Effector memory CD4-positive, alpha-beta T cell (primary cell): ENCODE data around the gene MPRIP.

ENCODE experiments used
- DNase-seq, 3 donors: peaks; one replicate each; pipeline ENCODE4 v3.0.0-alpha.2; 2020
- H3K27ac ChIP-seq: 2 replicates; pipeline ENCODE4 v1.7.0; 2013; ENCODE audit warnings: mild to moderate bottlenecking, low read length, moderate library complexity; ENCODE audit not compliant: insufficient read depth, poor library complexity, severe bottlenecking
- H3K27me3 ChIP-seq: replicated peaks from 2 replicates; pipeline ENCODE4 v1.7.0; 2013; ENCODE audit warnings: mild to moderate bottlenecking, low read length; ENCODE audit not compliant: insufficient read depth, control insufficient read depth, poor library complexity, severe bottlenecking
- H3K36me3 ChIP-seq: 2 replicates; pipeline ENCODE4 v1.7.0; 2013; ENCODE audit warnings: mild to moderate bottlenecking, low read length, moderate library complexity; ENCODE audit not compliant: control insufficient read depth, insufficient read depth
- H3K4me1 ChIP-seq: 2 replicates; pipeline ENCODE4 v1.7.0; 2013; ENCODE audit warnings: low read length, mild to moderate bottlenecking; ENCODE audit not compliant: control insufficient read depth, insufficient read depth, poor library complexity, severe bottlenecking
- H3K4me3 ChIP-seq: 2 replicates; pipeline ENCODE4 v1.7.0; 2013; ENCODE audit warnings: low read length, low read depth, mild to moderate bottlenecking; ENCODE audit not compliant: insufficient read depth, poor library complexity, severe bottlenecking
- H3K9me3 ChIP-seq: 2 replicates; pipeline ENCODE4 v1.7.0; 2013; ENCODE audit warnings: mild to moderate bottlenecking, low read length, moderate library complexity; ENCODE audit not compliant: control insufficient read depth

MPRIP gene

DNA sequence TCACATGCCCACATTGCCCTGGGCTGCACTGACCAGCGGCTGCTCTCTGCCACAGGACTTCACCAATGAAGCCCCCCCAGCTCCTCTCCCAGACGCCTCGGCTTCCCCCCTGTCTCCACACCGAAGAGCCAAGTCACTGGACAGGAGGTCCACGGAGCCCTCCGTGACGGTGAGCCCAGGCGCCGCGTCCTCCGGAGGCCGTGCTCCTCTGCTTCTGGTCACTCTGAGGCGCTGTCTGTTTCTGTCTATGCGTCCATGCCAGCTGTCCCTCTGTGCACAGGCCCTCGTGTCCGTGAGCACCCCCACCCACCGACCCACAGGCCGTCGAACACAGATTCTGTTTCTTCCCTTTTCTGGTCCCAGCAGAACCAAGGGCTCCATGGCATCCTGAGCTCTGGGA, 101.2 kb downstream of the MPRIP start:
- Histone ChIP-seq H3K27me3 (no peaks in the 10 kb centered on the region), H3K27ac (no peak overlapping the region), H3K36me3 (peaks cover 61% of the 10 kb centered on the region), H3K4me1 (no peaks in the 10 kb centered on the region), H3K9me3 (no peaks in the 10 kb centered on the region), H3K4me3 (no peak overlapping the region)
- no peak for DNase-seq

DNA sequence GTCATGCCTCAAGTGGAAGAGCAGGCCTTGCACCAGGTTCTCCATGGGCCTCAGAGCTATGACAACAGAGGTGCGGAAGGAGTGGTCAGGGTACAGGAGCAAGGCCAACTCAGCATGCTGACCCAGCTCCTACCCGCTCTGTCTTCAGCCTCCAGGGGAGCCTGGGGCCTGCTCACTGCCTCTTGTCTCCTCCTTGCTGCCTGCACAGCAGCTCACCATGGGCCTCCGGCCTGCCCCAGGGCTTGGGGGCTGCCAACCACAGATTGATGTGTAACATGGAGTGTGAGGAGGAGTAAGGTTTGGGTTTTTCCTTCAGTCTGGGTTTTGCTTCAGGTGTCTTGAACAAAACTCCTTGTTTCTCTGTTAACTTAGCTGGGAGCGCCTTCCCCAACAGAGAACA, 101.8 kb downstream of the MPRIP start:
- H3K4me1 ChIP-seq = no peaks in the 10 kb centered on the region
- peaks cover 55% of the 10 kb centered on the region for H3K36me3 ChIP-seq
- no peak overlapping the region for H3K4me3 ChIP-seq
- no peaks in the 10 kb centered on the region for H3K9me3 ChIP-seq
- DNase-seq = no peak
- no peak overlapping the region for H3K27ac ChIP-seq
- no peaks in the 10 kb centered on the region for H3K27me3 ChIP-seq

DNA sequence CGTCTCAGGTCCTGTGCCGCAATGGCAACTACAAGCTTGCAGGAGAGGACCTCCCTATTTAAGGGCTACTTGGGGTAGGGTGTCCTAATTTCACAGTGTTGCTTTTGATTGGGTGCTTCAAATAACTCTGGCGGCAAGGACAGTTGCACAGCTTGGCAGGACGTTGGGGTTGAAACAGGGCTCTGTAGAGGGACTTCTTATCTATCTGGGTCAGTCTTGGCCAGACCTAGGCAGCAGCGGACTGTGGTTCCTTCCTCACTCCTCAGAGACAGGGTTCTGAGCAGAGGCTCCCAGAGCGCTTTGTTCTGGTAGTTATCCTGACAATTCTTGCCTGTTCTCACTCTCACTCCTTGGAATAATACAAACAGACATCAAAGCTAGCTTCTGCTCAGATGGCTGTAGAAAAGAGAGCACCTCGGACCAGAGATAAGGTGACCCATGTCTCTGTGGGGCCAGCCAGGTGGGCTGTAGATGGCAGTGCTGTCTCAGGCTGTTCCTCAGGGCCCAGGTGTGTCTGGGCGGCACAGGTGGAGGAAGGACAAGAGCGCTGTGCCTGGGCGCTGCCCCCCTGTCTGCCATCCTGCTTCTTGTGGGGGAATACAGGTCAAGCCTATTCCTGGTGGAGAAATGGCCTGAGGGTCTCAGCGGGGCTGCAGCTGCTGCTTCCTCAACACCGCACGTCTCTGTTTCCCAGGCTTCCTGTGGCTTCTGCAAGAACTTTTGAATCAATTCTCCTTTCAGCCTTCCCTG, 102.8 kb downstream of the MPRIP start:
- Histone ChIP-seq H3K36me3 (peaks cover 52% of the 10 kb centered on the region), H3K27ac (no peak overlapping the region), H3K4me3 (no peak overlapping the region), H3K4me1 (no peaks in the 10 kb centered on the region), H3K27me3 (no peaks in the 10 kb centered on the region), H3K9me3 (no peaks in the 10 kb centered on the region)
- DNase-seq = no peak

DNA sequence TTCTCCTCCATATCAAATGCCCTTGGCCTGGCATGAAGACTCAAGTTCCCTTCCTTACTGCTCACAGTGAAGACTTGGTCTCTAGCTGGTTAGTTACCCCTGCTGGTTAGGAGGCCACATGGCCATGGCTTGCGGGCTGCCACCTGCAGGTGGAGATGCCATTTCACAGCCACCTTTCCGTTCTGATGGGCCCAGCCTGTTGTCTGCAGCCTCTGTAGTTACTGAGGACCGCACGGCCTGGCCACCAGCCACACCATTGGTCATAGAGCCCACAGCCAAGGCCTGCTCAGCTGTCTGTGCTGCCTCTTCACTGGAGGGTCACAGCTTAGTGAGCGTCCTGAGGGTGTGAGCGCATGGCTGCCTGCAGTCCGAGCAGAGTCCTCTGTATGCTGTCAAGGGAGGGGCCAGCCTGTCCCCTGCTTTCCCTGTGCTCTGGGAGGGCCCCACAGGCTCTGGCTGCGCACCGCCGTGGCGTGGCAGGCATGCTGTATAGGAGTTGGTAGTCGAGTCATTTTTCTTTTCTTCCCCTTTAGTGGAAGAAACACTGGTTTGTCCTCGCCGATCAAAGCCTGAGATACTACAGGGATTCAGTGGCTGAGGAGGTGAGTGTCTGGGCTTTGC, 104.6 kb downstream of the MPRIP start:
- peaks cover 63% of the 10 kb centered on the region for H3K36me3 ChIP-seq
- H3K27ac ChIP-seq = peak overlapping the region; percentile 11

DNA sequence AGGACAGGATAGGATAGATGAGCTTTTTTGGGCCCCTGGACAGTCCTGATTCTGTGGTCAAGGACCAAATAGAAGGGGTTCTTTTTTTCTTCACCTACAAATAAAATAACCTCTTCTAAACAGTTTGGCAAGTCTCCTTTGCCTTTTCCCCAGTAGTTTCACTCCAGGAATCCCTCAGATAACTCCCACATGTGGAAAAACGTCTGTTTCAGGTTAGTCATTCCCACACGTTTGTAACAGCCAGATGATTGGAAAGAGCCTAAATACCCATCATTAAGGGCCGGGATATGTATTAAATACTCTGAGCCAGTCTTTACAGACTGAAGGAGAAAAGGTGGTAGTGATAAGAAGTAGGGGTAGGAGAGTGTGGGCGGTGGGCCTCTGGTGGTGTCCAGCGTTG, 105.6 kb downstream of the MPRIP start:
- no peaks in the 10 kb centered on the region for H3K27me3 ChIP-seq
- H3K27ac ChIP-seq = no peak overlapping the region
- no peak for DNase-seq
- H3K36me3 ChIP-seq = peaks cover 61% of the 10 kb centered on the region
- no peaks in the 10 kb centered on the region for H3K9me3 ChIP-seq
- H3K4me1 ChIP-seq = peaks cover 9% of the 10 kb centered on the region
- no peak overlapping the region for H3K4me3 ChIP-seq

More for the DNA sequence above, 104.6 kb downstream of the MPRIP start:
- no peaks in the 10 kb centered on the region for H3K27me3 ChIP-seq
- no peak overlapping the region for H3K4me3 ChIP-seq
- H3K9me3 ChIP-seq = no peaks in the 10 kb centered on the region
- no peaks in the 10 kb centered on the region for H3K4me1 ChIP-seq
- no peak for DNase-seq

DNA sequence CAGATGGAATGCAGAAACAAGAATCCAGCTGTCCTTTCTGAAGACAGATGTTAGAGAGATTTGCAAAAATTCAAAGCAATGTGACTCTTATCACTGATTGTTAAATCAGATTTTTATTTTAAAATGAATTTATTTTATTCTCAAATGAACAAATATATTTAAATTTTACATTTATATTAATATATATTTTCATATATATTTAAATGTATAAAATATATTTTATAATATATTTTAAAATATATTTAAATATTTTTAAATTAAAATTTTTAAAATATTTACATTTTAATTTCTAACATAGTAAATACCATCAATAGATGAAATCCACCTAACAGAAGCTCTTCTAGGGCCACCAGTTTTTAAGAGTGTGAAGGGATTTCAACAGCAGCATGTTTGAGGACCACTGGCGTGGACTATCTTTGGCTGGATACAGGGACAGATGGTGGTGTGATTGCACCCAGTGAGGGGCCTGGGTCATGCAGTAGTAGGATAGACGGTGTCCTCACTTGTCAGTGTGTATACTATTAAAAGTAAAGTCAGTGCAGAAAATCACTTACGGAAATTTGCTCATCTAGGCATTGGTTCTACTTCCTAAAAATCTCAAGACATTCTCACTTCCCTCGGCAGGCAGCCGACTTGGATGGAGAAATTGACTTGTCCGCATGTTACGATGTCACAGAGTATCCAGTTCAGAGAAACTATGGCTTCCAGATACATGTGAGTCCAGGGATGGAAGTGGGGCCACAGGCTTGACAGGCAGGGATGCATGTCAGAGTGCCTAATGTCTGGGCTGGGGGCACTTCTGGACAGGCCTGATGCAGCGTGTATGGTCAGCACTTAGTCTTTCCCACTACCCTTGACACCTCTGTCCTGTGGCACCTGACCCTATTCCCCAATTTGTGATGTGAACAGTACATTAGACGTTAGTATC, 107.5 kb downstream of the MPRIP start:
- peaks cover 49% of the 10 kb centered on the region for H3K36me3 ChIP-seq
- H3K4me3 ChIP-seq = no peak overlapping the region
- no peak for DNase-seq
- no peaks in the 10 kb centered on the region for H3K9me3 ChIP-seq
- no peak overlapping the region for H3K27ac ChIP-seq
- H3K4me1 ChIP-seq = peaks cover 27% of the 10 kb centered on the region
- H3K27me3 ChIP-seq = no peaks in the 10 kb centered on the region

DNA sequence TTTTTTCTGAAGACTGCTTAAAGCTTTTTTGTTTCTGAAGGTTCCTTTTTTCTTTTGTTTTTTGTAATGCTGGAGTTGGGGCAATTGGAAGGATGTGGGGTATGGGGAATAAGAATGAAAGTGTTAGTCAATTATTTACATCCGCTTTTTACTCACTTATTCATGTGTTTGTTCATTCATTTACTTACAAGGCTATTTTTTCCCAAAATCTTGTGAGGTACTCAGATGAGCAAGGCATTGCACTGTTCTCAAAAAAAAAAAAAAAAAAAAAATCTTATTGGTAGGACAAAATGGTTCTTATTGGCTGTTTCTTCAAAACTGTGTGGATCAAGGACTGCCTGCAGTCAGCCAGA, 108.2 kb downstream of the MPRIP start:
- DNase-seq = no peak
- Histone ChIP-seq H3K4me1 (peaks cover 32% of the 10 kb centered on the region), H3K27me3 (no peaks in the 10 kb centered on the region), H3K36me3 (peaks cover 49% of the 10 kb centered on the region), H3K4me3 (no peak overlapping the region), H3K9me3 (no peaks in the 10 kb centered on the region), H3K27ac (no peak overlapping the region)

DNA sequence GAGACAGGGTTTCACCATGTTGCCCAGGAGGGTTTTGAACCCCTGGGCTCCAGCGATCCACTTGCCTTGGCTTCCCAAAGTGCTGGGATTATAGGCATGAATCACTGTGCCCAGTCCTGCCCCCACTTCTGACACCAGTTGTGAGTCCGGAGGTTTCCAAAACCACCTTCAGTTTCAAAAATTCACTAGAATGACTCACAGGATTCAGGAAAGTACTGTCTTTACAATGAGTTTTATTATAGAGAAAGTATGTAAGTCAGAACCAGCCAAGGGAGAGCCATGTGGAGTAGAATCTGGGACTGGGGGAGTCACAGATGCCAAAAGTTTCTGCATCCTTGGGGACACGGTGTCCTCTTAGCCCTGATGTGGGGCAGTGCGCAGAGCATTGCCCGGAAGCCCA, 108.8 kb downstream of the MPRIP start:
- Histone ChIP-seq H3K36me3 (peaks cover 48% of the 10 kb centered on the region), H3K4me1 (peaks cover 37% of the 10 kb centered on the region), H3K9me3 (no peaks in the 10 kb centered on the region), H3K27ac (no peak overlapping the region), H3K27me3 (no peaks in the 10 kb centered on the region), H3K4me3 (no peak overlapping the region)
- DNase-seq = no peak

DNA sequence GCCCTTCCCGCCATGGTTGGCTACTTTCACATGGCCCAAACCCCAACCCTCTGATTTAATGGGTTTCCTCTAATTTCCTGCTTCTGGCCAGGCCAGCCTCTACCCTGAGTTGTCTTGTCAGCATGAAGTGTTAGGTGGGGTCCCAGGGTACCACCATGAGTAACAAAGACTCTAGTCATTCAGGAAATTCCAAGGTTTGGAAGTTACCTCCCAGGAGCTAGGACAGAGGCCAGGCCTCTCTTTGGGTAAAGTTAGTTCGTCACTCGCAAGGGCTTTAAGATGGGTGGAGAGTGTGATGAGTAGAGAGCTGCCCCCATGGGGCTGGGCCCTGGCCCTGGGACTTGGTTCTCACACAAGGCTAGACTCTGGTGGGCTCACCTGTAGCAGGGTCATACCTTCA, 109.3 kb downstream of the MPRIP start:
- Histone ChIP-seq H3K36me3 (peaks cover 45% of the 10 kb centered on the region), H3K27ac (no peak overlapping the region), H3K4me3 (no peak overlapping the region), H3K9me3 (no peaks in the 10 kb centered on the region), H3K4me1 (peaks cover 37% of the 10 kb centered on the region), H3K27me3 (no peaks in the 10 kb centered on the region)
- no peak for DNase-seq

DNA sequence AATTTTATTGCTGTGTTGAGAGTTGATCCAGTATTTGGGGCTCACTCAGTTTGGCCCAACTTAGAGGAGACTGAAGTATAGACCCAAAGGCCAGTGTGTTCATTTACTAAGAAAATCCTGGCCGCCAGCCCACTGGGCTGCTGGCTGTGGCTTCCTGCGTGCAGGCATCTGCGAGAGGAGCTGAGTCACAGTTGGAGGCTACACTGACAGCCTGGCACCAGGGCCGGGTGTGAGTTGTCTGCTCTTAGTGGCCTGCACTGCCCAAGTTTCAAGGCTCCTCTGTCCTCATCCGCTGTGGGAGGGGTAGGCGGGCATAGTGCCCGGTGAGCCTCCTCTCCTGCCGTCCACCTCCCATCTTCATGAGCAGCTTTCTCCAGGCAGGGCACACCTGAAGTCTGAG, 109.7 kb downstream of the MPRIP start:
- Histone ChIP-seq H3K36me3 (peaks cover 48% of the 10 kb centered on the region), H3K4me3 (no peak overlapping the region), H3K4me1 (peaks cover 37% of the 10 kb centered on the region), H3K27ac (no peak overlapping the region), H3K9me3 (no peaks in the 10 kb centered on the region), H3K27me3 (no peaks in the 10 kb centered on the region)
- DNase-seq = no peak
